GM21367 (cell line): ENCODE measurements around the gene C20orf202.
"Not testable (repeated sequence)": the region's sequence is repeated elsewhere in the genome, so short reads cannot be mapped to it uniquely, and the experiment has no call there.

ENCODE experiments used
- ATAC-seq: cut with Tn5 transposase; IDR thresholded peaks from one replicate; pipeline ENCODE4 v1.9.1; 2021; ENCODE audit not compliant: unreplicated experiment

Gene C20orf202

GRCh38 chr20:1207293-1207878 lies 4.1 kb downstream of the C20orf202 start:
- no peak for ATAC-seq

- ATAC-seq: no peak
Observed at GRCh38 chr20:1209447-1210387, 6.5 kb downstream of the C20orf202 start.

- no peak for ATAC-seq
Observed at GRCh38 chr20:1210501-1210900, 7.2 kb downstream of the C20orf202 start.

- no peak for ATAC-seq
Observed at GRCh38 chr20:1212023-1212422, 8.8 kb downstream of the C20orf202 start.

- peak; percentile 47 for ATAC-seq
Observed at GRCh38 chr20:1212607-1213396, 9.5 kb downstream of the C20orf202 start.

- no peak for ATAC-seq
Observed at GRCh38 chr20:1214838-1215261, 11.6 kb downstream of the C20orf202 start.

- ATAC-seq: no peak
Observed at GRCh38 chr20:1215386-1216170, 12.3 kb downstream of the C20orf202 start.

GRCh38 chr20:1216527-1217427 lies 13.5 kb downstream of the C20orf202 start:
- ATAC-seq: not testable (repeated sequence)

- not testable (repeated sequence) for ATAC-seq
Observed at GRCh38 chr20:1222750-1223149, 19.5 kb downstream of the C20orf202 start.

- no peak for ATAC-seq
Observed at GRCh38 chr20:1224205-1224890, 21.1 kb downstream of the C20orf202 start.

- ATAC-seq: no peak
Observed at GRCh38 chr20:1225263-1225782, 22.1 kb downstream of the C20orf202 start.

- ATAC-seq: no peak
Observed at GRCh38 chr20:1225783-1226654, 22.8 kb downstream of the C20orf202 start, which contains the start of gene RAD21L1. TSS of gene RAD21L1 (plus strand) at chr20:1226044. CDS start at chr20:1228454, 2,410 bp downstream.

GRCh38 chr20:1229541-1229940 lies 26.3 kb downstream of the C20orf202 start:
- no peak for ATAC-seq

GRCh38 chr20:1232286-1233111 lies 29.2 kb downstream of the C20orf202 start:
- no peak for ATAC-seq

GRCh38 chr20:1240549-1240948 lies 37.3 kb downstream of the C20orf202 start:
- no peak for ATAC-seq

- ATAC-seq: no peak
Observed at GRCh38 chr20:1241456-1241855, 38.2 kb downstream of the C20orf202 start.

- no peak for ATAC-seq
Observed at GRCh38 chr20:1242099-1242498, 38.8 kb downstream of the C20orf202 start.
